Panc1 (cell line): ENCODE data around the gene IFI6. TPM values are rescaled to one million over a fixed set of nuclear protein-coding genes. Genes with fewer than 3 reads are reported as not detected.

Experiments
- ATAC-seq: fragments of 200-7000 bp; cut with Tn5 transposase; 2 replicates; pipeline ENCODE4 v1.9.1; 2020; ENCODE audit warnings: mild to moderate bottlenecking, moderate library complexity
- BruUV-seq: library from RNA; stranded (reverse); fragments of 400-500 nt; replicated peaks from 2 replicates; lab custom pipeline; 2021; lab: Mats Ljungman, UMichigan
- CTCF ChIA-PET: fragments of 300-600 bp; sonication (Branson Sonifier 250); formaldehyde crosslinking; loops from one replicate; lab custom pipeline; 2022; ENCODE audit warnings: antibody characterized with exemption; lab: Charles Lee
- POLR2A ChIA-PET: fragments of 300-600 bp; sonication (Branson Sonifier 250); formaldehyde crosslinking; loops from one replicate; lab custom pipeline; 2022; ENCODE audit warnings: antibody characterized with exemption; lab: Charles Lee
- DNase-seq: peaks from one replicate; pipeline ENCODE4 v3.0.0-alpha.2; 2010; ENCODE audit warnings: low read depth, low spot score
- H3K27ac ChIP-seq: 2 replicates; pipeline ENCODE4 v1.5.1; 2011; ENCODE audit warnings: mild to moderate bottlenecking, low read length, inconsistent platforms
- H3K27me3 ChIP-seq: fragments of 200-500 bp; sonication (Bioruptor generic); 2 replicates; pipeline ENCODE4 v1.6.0; 2014; ENCODE audit warnings: low read length, inconsistent platforms; ENCODE audit not compliant: control insufficient read depth, insufficient read depth
- H3K36me3 ChIP-seq: fragments of 200-500 bp; sonication (Bioruptor generic); 2 replicates; pipeline ENCODE4 v1.5.1; 2014; ENCODE audit warnings: inconsistent platforms, mild to moderate bottlenecking, low read length, moderate library complexity; ENCODE audit not compliant: control insufficient read depth, insufficient read depth
- H3K4me1 ChIP-seq: 2 replicates; pipeline ENCODE4 v1.5.1; 2011; ENCODE audit warnings: inconsistent platforms, mild to moderate bottlenecking, low read length, moderate library complexity; ENCODE audit not compliant: control insufficient read depth, insufficient read depth
- H3K4me3 ChIP-seq, 2 experiments: 2 replicates each; pipeline ENCODE4 v1.5.1; 2011 to 2012; ENCODE audit warnings: low read depth in 2 of 2, low read length in 2 of 2, mild to moderate bottlenecking in 2 of 2, inconsistent platforms in 1 of 2, moderate library complexity in 1 of 2
- H3K9me3 ChIP-seq: fragments of 200-500 bp; sonication (Bioruptor generic); 2 replicates; pipeline ENCODE4 v1.5.1; 2014; ENCODE audit warnings: low read depth, mild to moderate bottlenecking, inconsistent platforms, low read length, moderate library complexity; ENCODE audit not compliant: control insufficient read depth, insufficient read depth
- POLR2AphosphoS5 ChIP-seq: IDR thresholded peaks from 2 replicates; pipeline ENCODE4 v1.6.1; 2012; ENCODE audit warnings: mild to moderate bottlenecking, low read depth, low read length, moderate library complexity
- REST ChIP-seq, 2 experiments: IDR thresholded peaks; 2 replicates each; pipeline ENCODE4 v1.6.1; 2011 to 2012; ENCODE audit warnings: low read depth in 2 of 2, control low read depth in 1 of 2, low read length in 1 of 2, mild to moderate bottlenecking in 1 of 2, moderate library complexity in 1 of 2; ENCODE audit not compliant: insufficient read depth in 1 of 2
- SIN3A ChIP-seq: IDR thresholded peaks from 2 replicates; pipeline ENCODE4 v1.6.1; 2012; ENCODE audit warnings: low read depth, mild to moderate bottlenecking, low read length, moderate library complexity, borderline replicate concordance; ENCODE audit not compliant: insufficient read depth
- TCF7L2 ChIP-seq: IDR thresholded peaks from 2 replicates; pipeline ENCODE4 v1.6.1; 2011; ENCODE audit warnings: mild to moderate bottlenecking, low read depth, low read length, inconsistent platforms
- in situ Hi-C: cut with HindIII; loops from 2 replicates; pipeline ENCODE4 v1.10.0; 2016; ENCODE audit warnings: low sequenced_read_pairs, low pct_unique_long_range_greater_than_20kb
- intact Hi-C: fragments of 100-400 bp; cut with micrococcal nuclease; formaldehyde crosslinking; loops from one replicate; pipeline ENCODE4 v1.10.0; 2022; ENCODE audit not compliant: unreplicated experiment
- total RNA-seq: library from RNA; stranded (reverse); gene quantifications from one replicate; pipeline ENCODE4 v1.2.1, GENCODE V29; 2021; ENCODE audit not compliant: unreplicated experiment
- TF ChIP-seq, protein P1 (sequence below): fragments of 450-650 bp; IDR thresholded peaks from 2 replicates; pipeline ENCODE4 v1.5.1; 2017; ENCODE audit warnings: mild to moderate bottlenecking

The IFI6 gene
- total RNA-seq, 1 experiment from 2014 or later, result 39.1 TPM

- no peak for ATAC-seq
- no peaks in the 10 kb centered on the region for H3K36me3 ChIP-seq
- H3K9me3 ChIP-seq, result no peaks in the 10 kb centered on the region
- in situ Hi-C loops, result no loop called here
- H3K4me3 ChIP-seq, result no peak overlapping the region
- ChIA-PET CTCF (interaction anchor here (1.4 kb wide), 1 partner anchor 51 kb away, joined by 6 read pairs; no protein-coding TSS in a partner anchor), POLR2A (no interaction called here)
- peaks cover 12% of the 10 kb centered on the region for H3K4me1 ChIP-seq
- H3K27me3 ChIP-seq, result no peaks in the 10 kb centered on the region
- TF ChIP-seq, protein P1, sequence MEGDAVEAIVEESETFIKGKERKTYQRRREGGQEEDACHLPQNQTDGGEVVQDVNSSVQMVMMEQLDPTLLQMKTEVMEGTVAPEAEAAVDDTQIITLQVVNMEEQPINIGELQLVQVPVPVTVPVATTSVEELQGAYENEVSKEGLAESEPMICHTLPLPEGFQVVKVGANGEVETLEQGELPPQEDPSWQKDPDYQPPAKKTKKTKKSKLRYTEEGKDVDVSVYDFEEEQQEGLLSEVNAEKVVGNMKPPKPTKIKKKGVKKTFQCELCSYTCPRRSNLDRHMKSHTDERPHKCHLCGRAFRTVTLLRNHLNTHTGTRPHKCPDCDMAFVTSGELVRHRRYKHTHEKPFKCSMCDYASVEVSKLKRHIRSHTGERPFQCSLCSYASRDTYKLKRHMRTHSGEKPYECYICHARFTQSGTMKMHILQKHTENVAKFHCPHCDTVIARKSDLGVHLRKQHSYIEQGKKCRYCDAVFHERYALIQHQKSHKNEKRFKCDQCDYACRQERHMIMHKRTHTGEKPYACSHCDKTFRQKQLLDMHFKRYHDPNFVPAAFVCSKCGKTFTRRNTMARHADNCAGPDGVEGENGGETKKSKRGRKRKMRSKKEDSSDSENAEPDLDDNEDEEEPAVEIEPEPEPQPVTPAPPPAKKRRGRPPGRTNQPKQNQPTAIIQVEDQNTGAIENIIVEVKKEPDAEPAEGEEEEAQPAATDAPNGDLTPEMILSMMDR, result no peak
- no peak for TF ChIP-seq REST (IDR thresholded peaks at IDR 0.05; ENCODE audit: insufficient read depth in 1 of 2, low read depth in 2 of 2, low read length in 1 of 2)
- TF ChIP-seq POLR2AphosphoS5, result no peak
- TF ChIP-seq TCF7L2, result no peak
- TF ChIP-seq SIN3A, result no peak
- intact Hi-C loops, result no loop called here
- no TSS peak for BruUV-seq
- no peak overlapping the region for H3K27ac ChIP-seq
- no peak for DNase-seq
Observed at GRCh38 chr1:27656157-27656893, 15.7 kb downstream of the IFI6 start.

DNA sequence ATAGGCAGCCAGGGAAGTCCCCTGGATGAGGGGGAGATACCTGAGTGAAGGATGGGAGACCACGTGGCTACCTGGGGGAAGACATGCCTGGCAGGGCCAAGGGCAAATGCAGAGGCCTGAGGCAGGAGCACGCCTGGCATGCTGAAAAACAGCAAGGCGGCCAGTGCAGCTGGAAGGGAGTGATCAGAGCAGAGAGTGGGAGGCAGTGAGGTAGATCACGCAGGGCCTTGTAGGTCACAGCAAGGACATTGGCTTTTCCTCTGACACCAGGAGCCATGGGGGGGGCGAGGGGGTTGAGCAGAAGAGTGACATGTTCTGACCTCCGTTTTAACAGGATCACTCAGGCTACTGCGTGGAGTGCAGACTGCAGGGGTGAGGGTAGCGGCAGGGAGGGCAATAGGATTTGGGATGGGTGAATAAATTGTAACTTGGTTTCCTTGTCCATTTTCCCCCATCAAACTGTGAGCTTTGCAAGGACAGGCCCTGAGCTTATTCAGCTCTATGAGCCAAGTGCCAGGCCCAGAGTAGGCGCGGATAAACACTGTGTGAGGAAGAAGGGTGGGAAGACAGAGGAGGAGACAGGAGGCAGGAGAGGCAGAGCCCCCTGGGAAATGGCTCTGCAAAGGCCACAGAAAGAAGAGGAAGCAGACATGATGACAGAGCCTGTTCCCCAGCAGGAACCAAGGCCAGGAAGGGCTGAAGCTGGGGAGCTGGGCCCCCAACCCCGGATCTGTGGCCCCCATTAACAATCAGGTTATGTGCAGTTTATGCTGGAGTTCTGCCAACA is 16.6 kb downstream of the IFI6 start:
- ChIA-PET POLR2A (interaction anchor here (0.6 kb wide), 1 partner anchor 260 kb away, joined by 5 read pairs; no protein-coding TSS in a partner anchor), CTCF (interaction anchor here (1.4 kb wide), 1 partner anchor 50 kb away, joined by 6 read pairs; no protein-coding TSS in a partner anchor)
- intact Hi-C loops (no loop called here), in situ Hi-C loops (no loop called here)
- no peak for ATAC-seq
- Histone ChIP-seq H3K27ac (no peak overlapping the region), H3K27me3 (no peaks in the 10 kb centered on the region), H3K9me3 (no peaks in the 10 kb centered on the region), H3K4me3 (no peak overlapping the region), H3K4me1 (peaks cover 8% of the 10 kb centered on the region), H3K36me3 (no peaks in the 10 kb centered on the region)
- TF ChIP-seq TCF7L2, result no peak
- TF ChIP-seq, protein P1, result no peak
- no peak for TF ChIP-seq REST (IDR thresholded peaks at IDR 0.05; ENCODE audit: insufficient read depth in 1 of 2, low read depth in 2 of 2, low read length in 1 of 2)
- no peak for TF ChIP-seq SIN3A
- no peak for TF ChIP-seq POLR2AphosphoS5
- DNase-seq, result no peak
- BruUV-seq, result no TSS peak
